Measurements from ENCODE around the gene KIFBP.

DNA sequence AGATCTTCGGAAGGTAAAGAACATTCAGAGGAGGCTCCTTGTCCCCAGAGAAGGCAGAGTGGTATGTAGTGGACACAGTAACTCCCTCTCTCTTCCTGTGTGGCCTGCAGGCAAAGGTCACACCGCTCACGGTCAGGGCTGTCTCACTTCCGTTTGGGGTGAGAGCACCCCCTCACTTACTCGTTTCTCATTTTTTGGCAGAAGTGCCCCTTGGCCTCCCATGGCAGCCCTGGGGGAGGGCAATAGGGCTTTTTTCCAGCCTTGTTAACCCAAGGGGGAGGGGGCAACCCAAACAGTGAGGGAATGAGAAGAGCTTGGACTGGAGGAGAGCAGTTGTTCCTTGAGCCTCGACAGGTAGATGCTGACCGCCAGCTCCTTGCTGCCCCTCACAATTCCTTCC lies 67.5 kb downstream of the KIFBP start:
- TF ChIP-seq POLR2A (IDR thresholded peaks at IDR 0.05; ENCODE audit: extremely low read depth, insufficient read length): no peak
- TF ChIP-seq, protein P1, sequence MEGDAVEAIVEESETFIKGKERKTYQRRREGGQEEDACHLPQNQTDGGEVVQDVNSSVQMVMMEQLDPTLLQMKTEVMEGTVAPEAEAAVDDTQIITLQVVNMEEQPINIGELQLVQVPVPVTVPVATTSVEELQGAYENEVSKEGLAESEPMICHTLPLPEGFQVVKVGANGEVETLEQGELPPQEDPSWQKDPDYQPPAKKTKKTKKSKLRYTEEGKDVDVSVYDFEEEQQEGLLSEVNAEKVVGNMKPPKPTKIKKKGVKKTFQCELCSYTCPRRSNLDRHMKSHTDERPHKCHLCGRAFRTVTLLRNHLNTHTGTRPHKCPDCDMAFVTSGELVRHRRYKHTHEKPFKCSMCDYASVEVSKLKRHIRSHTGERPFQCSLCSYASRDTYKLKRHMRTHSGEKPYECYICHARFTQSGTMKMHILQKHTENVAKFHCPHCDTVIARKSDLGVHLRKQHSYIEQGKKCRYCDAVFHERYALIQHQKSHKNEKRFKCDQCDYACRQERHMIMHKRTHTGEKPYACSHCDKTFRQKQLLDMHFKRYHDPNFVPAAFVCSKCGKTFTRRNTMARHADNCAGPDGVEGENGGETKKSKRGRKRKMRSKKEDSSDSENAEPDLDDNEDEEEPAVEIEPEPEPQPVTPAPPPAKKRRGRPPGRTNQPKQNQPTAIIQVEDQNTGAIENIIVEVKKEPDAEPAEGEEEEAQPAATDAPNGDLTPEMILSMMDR (IDR thresholded peaks at IDR 0.05; ENCODE audit: low read depth, low read length): no peak

Measured in NB4 (cell line).